Measurements from ENCODE around the gene OXSR1. TPM values are rescaled to one million over a fixed set of nuclear protein-coding genes. Genes with fewer than 3 reads are reported as not detected.

OXSR1 gene
- 59.5 and 75.7 TPM in 2 replicates for total RNA-seq

DNA sequence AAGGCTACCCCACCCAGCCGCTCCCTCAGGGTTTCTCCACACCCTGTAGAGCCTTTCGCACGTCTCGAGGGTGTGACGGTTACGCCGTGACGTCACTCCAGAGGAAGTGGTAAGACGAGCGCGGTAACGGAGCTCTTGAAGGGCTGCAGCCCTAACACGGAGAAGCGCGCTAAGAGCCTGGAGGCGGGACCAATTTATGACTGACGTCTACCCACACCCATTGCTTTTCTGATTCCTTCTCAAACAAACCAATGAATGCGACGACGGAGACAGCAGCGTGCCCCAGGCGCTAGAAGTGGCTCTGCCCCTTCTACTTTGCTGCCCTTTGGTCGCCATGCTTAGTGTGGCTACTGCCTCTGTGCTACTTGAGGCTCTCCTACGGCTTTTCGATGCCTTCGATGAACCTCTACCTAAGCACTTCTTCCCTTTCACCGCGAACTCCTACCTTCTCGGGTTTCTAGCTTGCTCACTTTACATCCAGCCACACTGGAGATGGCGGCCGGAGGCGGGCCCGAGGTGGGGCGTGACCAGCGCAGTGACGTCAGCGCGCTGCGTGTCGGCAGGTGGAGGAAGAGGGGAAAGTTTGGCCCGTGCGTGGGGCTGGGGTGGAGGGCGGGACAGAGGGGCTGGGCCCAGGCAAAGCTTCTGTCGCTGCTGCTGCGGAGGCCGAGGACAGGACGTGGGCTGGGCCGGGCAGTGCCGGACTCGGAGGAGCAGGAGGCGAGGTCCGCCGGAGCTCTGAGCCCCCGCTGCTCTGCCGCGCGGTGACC is at the start of gene OXSR1:
TSS of gene OXSR1 (plus strand) at position 586 of the 770 bp plus-strand sequence. CDS start 340 bp downstream, outside the sequence.

DNA sequence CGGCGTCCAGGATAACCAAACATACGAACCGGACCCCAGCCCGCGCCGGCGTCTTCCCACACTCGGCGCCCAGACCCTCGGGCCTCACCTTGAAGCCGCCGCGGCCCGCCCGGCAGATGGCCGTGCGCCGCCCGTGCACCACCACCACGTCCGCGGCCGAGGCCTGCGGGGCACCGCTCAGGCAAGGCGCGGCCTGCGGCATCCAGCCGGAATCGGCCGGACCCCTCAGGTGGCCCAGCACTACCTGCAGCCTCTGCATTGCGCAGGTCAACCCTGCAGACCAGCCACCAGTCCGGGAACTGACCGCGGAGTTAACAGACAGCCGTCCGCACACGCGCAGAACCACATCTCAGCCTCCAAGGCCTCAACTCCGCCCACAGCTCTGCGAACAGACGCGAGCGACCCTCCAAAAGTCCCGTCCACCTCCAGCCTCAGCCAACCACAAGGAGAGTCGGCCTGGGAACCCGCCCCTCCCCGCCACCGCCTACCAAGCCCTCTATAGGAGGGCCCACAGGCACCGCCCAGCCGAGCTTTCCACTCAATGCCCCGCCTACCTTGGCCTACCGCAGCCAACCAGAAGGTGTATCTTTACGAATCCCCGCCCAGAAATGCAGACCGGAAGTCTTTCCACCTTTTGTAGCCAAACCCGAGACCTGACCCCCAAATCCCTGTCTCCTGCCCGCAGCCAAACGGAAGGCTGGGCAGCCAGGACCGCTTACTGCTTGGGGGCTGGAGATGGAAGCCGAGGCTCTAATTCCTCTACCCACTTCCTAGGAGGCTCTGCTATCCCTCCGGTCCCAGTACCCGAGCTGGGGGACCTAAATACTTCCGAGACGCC is 28.3 kb upstream of the OXSR1 start, which contains the start of gene ACAA1:
TSS of gene ACAA1 (minus strand) at position 351 of the 838 bp plus-strand sequence. CDS start at position 259, 92 bp downstream.

DNA sequence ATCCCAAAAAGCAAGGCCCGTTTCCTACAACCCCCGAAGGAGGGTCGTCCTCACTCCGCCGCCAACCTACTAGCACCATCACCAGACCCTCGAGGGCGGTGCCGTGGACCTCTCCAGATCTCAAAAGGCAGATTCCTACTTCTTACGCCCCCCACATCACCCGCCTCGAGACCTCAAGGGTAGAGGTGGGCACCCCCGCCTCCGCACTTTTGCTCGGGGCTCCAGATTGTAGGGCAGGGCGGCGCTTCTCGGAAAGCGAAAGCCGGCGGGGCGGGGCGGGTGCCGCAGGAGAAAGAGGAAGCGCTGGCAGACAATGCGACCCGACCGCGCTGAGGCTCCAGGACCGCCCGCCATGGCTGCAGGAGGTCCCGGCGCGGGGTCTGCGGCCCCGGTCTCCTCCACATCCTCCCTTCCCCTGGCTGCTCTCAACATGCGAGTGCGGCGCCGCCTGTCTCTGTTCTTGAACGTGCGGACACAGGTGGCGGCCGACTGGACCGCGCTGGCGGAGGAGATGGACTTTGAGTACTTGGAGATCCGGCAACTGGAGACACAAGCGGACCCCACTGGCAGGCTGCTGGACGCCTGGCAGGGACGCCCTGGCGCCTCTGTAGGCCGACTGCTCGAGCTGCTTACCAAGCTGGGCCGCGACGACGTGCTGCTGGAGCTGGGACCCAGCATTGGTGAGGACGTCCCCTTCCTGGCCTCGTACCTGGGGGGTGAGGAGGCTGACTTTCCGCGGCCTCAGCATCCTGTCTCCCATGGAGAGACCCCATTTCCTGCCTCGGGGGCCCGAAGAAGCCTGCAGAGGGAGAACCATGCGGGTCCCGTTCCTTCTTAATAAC is 26.8 kb upstream of the OXSR1 start, which contains the start of gene MYD88:
TSS of gene MYD88 (plus strand) at position 313 of the 842 bp plus-strand sequence. CDS start at position 353, 40 bp downstream.

DNA sequence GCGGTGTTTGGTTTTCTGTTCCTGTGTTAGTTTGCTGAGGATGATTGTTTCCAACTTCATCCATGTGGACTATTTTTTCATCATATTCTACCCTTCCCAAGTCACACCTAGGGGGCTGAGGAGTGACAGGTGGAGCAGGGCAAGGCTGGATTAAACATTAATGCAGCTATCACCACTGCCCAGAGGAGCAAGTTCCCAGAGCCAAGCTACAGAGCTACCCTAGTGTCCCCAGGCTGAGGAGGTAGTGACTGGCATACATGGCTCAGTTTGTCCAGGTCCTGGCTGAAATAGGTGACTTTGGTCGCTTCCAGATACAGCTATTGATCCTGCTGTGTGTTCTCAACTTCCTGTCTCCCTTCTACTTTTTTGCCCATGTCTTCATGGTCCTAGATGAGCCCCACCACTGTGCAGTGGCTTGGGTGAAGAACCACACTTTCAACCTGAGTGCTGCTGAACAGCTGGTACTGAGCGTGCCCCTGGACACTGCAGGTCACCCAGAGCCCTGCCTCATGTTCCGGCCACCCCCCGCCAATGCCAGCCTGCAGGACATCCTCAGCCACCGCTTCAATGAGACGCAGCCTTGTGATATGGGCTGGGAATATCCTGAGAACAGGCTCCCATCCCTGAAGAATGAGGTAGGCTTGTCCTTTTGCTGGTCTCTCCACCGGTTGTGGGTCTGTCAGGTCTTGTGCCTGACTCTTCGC is 100.4 kb downstream of the OXSR1 start, which contains the start of gene SLC22A13:
TSS of gene SLC22A13 (plus strand) at position 209 of the 704 bp plus-strand sequence. CDS start at position 258, 49 bp downstream.

DNA sequence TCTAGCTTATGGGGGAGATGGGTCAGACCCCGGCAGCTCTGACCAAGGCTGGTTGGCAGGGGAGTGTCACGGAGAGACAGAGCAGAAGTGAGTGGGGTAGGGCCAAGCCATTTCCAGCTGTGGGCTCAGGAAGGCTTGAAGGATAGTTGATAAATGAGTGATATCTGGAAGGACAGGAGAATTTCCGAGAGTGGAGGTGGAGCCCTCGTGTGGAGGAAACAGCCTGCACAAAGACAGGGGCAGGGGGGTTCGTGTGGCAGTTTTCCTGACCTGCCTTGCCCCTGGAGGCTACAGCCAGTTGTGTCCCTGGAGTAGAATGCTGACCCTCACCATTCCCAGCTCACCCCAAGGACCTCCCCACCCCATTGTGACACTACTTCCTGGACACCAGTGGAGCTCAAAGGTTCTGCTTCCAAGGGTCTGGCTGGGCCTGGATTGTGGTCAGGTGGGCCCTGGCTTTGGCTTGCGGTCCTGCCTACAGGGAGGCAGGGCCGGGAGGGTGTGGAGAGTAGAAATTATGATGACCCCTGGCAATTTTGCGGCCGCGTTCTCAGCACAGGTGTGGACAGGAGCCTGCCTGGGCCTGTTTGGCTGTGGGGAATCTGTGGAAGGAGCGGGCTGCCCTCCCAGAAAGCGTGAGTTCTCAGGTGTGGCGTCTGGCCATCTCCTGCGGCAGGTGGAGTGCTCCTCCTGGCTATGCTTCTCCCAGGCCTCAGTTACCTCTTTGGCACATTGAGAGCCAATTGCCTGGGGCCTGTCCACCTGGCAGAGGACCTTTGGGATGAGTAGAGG is 116.8 kb downstream of the OXSR1 start, which contains the start of gene SLC22A14:
TSS of gene SLC22A14 (plus strand) at position 400 of the 792 bp plus-strand sequence. CDS start 23,733 bp downstream, outside the sequence.

Other genes starting within 250 kb of the OXSR1 start
- 25.5 and 213 TPM in 2 replicates for gene VILL, start 174.8 kb upstream of the OXSR1 start, total RNA-seq
- gene PLCD1, start 135.9 kb upstream of the OXSR1 start, total RNA-seq, result 40.7 and 52.3 TPM in 2 replicates
- not detected in 2 replicates for gene DLEC1, start 126.3 kb upstream of the OXSR1 start, total RNA-seq
- 20.9 and 26.7 TPM in 2 replicates for gene ACAA1, start 28.4 kb upstream of the OXSR1 start, total RNA-seq
- gene MYD88, start 26.9 kb upstream of the OXSR1 start, total RNA-seq, result 22.0 and 34.2 TPM in 2 replicates
- gene SLC22A13, start 100.3 kb downstream of the OXSR1 start, total RNA-seq, result 0.24 and 0.64 TPM in 2 replicates
- gene SLC22A14, start 116.8 kb downstream of the OXSR1 start, total RNA-seq, result under 0.01 TPM in 1 of 2 replicates, not detected in the other
- 1.2 and 2.1 TPM in 2 replicates for gene XYLB, start 181.2 kb downstream of the OXSR1 start, total RNA-seq

Measured in tracheal epithelial cell (primary cell).